A549 (cell line): ENCODE measurements around the gene CACNA1D.

Experiments
- BHLHE40 ChIP-seq: IDR thresholded peaks from 2 replicates; pipeline ENCODE4 v1.6.1; 2012; ENCODE audit warnings: low read depth, low read length, inconsistent platforms
- CBX8 ChIP-seq: fragments of 200-600 bp; sonication (generic); IDR thresholded peaks from 2 replicates; pipeline ENCODE4 v1.6.1; 2016
- EP300 ChIP-seq, 2 experiments: fragments of >200 bp; sonication (Bioruptor Twin); formaldehyde crosslinking; IDR thresholded peaks; 2 replicates in 1 of 2; 3 replicates in 1 of 2; pipeline ENCODE4 v1.6.1; 2016 to 2017
- ESRRA ChIP-seq: fragments of 150-350 bp; IDR thresholded peaks from 2 replicates; pipeline ENCODE4 v1.6.1; 2014; ENCODE audit warnings: mild to moderate bottlenecking, low read length, borderline replicate concordance
- MAX ChIP-seq: IDR thresholded peaks from 2 replicates; pipeline ENCODE4 v1.6.1; 2012
- POLR2A ChIP-seq: IDR thresholded peaks from 2 replicates; pipeline ENCODE4 v1.6.1; 2012; ENCODE audit warnings: mild to moderate bottlenecking, low read length
- REST ChIP-seq: fragments of 200-600 bp; sonication (generic); IDR thresholded peaks from 2 replicates; pipeline ENCODE4 v1.6.1; 2016; ENCODE audit warnings: antibody characterized with exemption, mild to moderate bottlenecking, moderate library complexity
- ZFP36 ChIP-seq: fragments of 450-650 bp; IDR thresholded peaks from 2 replicates; pipeline ENCODE4 v1.6.1; 2014; ENCODE audit warnings: borderline replicate concordance; ENCODE audit not compliant: partially characterized antibody
- TF ChIP-seq, protein P1 (sequence below): fragments of >200 bp; sonication (Bioruptor Twin); formaldehyde crosslinking; IDR thresholded peaks from 3 replicates; pipeline ENCODE4 v1.5.1; 2016

DNA sequence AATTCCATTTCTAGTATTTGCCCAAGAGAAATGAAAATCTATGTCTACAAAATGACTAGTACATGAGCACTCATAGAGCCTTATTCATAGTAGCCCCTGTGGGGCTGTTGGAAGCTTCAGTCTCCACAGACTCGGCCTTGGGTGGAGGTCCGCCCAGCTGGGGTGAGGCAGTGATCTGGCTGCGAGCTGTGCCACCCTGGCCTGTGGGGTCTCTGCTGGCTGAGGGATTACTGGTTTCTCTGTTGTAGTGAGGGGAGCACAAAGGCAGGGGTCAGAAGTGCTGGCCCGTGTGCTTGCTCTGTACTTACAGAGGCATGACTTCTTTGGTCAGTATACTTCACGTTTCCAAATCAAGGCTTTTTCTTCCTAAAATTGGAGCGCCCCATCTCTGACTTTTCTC is 193.7 kb downstream of the CACNA1D start:
- TF ChIP-seq, protein P1, sequence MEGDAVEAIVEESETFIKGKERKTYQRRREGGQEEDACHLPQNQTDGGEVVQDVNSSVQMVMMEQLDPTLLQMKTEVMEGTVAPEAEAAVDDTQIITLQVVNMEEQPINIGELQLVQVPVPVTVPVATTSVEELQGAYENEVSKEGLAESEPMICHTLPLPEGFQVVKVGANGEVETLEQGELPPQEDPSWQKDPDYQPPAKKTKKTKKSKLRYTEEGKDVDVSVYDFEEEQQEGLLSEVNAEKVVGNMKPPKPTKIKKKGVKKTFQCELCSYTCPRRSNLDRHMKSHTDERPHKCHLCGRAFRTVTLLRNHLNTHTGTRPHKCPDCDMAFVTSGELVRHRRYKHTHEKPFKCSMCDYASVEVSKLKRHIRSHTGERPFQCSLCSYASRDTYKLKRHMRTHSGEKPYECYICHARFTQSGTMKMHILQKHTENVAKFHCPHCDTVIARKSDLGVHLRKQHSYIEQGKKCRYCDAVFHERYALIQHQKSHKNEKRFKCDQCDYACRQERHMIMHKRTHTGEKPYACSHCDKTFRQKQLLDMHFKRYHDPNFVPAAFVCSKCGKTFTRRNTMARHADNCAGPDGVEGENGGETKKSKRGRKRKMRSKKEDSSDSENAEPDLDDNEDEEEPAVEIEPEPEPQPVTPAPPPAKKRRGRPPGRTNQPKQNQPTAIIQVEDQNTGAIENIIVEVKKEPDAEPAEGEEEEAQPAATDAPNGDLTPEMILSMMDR, result no peak
- TF ChIP-seq REST (no peak), POLR2A (no peak), ESRRA (no peak), EP300 (IDR thresholded peaks at IDR 0.05) (no peak), BHLHE40 (no peak), MAX (no peak), ZFP36 (no peak), CBX8 (no peak)
